ENCODE data around the gene IKZF4. TPM values are rescaled to one million over a fixed set of nuclear protein-coding genes. Genes with fewer than 3 reads are reported as not detected.

IKZF4 gene
- 2.1 and 4.4 TPM in 2 replicates for total RNA-seq (ENCODE audit: low replicate concordance)

- Histone ChIP-seq H3K4me3 (peak within 1 kb of the TSS; percentile 47), H3K79me2 (ENCODE audit: low read depth) (peaks cover 8% of the 10 kb centered on the region), H3K27me3 (no peaks in the 10 kb centered on the region), H3K4me1 (peaks cover 27% of the 10 kb centered on the region), H3F3A (ENCODE audit: low read depth) (peaks cover 31% of the 10 kb centered on the region), H3K9ac (peak within 1 kb of the TSS; percentile 42), H3K36me3 (no peaks in the 10 kb centered on the region), H4K20me1 (ENCODE audit: low read depth) (no peaks in the 10 kb centered on the region), H3K27ac (peak within 1 kb of the TSS; percentile 84), H3K9me3 (ENCODE audit: low read depth) (no peaks in the 10 kb centered on the region), H3K4me2 (peak within 1 kb of the TSS; percentile 77), H2AFZ (replicated peaks) (peak within 1 kb of the TSS; percentile 66)
- Mint-ChIP-seq H3K27ac (peak within 1 kb of the TSS; percentile 99), H3K9me3 (no peaks in the 10 kb centered on the region), H3K36me3 (peaks cover 14% of the 10 kb centered on the region), H3K4me3 (peak within 1 kb of the TSS; percentile 92), H3K27me3 (ENCODE audit: insufficient read depth, low read depth) (peaks cover 7% of the 10 kb centered on the region), H3K4me1 (peaks cover 48% of the 10 kb centered on the region)
- peak; percentile 80 for DNase-seq (ENCODE audit: low spot score)
- TF ChIP-seq CTCF (IDR thresholded peaks at IDR 0.05) (no peak), EZH2phosphoT487 (IDR thresholded peaks at IDR 0.05) (no peak), EZH2 (IDR thresholded peaks at IDR 0.05) (no peak)
These were observed at the start of gene IKZF4 for GRCh38 chr12:56020423-56021184. IKZF4 (plus strand) TSS chr12:56021043; CDS start chr12:56021494, 451 bp downstream.

- H3F3A ChIP-seq (ENCODE audit: low read depth), result peaks cover 32% of the 10 kb centered on the region
- Mint-ChIP-seq H3K4me1 (peaks cover 29% of the 10 kb centered on the region), H3K27me3 (ENCODE audit: insufficient read depth, low read depth) (no peaks in the 10 kb centered on the region), H3K27ac (peak overlapping the region; percentile 43), H3K4me3 (peak overlapping the region; percentile 6), H3K9me3 (no peaks in the 10 kb centered on the region), H3K36me3 (peaks cover 14% of the 10 kb centered on the region)
- no peaks in the 10 kb centered on the region for H3K36me3 ChIP-seq
- no peaks in the 10 kb centered on the region for H3K9me3 ChIP-seq (ENCODE audit: low read depth)
- H3K4me2 ChIP-seq, result no peak overlapping the region
- no peak overlapping the region for H3K9ac ChIP-seq
- no peak overlapping the region for H3K4me3 ChIP-seq
- peaks cover 9% of the 10 kb centered on the region for H3K4me1 ChIP-seq
- H3K27ac ChIP-seq, result no peak overlapping the region
- TF ChIP-seq EZH2 (IDR thresholded peaks at IDR 0.05), result no peak
- no peak for TF ChIP-seq CTCF (IDR thresholded peaks at IDR 0.05)
- no peak for TF ChIP-seq EZH2phosphoT487 (IDR thresholded peaks at IDR 0.05)
- peaks cover 14% of the 10 kb centered on the region for H4K20me1 ChIP-seq (ENCODE audit: low read depth)
- no peaks in the 10 kb centered on the region for H3K27me3 ChIP-seq
- H3K79me2 ChIP-seq (ENCODE audit: low read depth), result peaks cover 50% of the 10 kb centered on the region
- no peak overlapping the region for H2AFZ ChIP-seq (replicated peaks)
- no peak for DNase-seq (ENCODE audit: low spot score)
These were observed 48.8 kb upstream of the IKZF4 start for GRCh38 chr12:55972042-55972441.

- H3K36me3 ChIP-seq, result no peaks in the 10 kb centered on the region
- H3K4me3 ChIP-seq, result no peak overlapping the region
- H3K9ac ChIP-seq, result no peak overlapping the region
- no peak overlapping the region for H3K27ac ChIP-seq
- TF ChIP-seq EZH2 (IDR thresholded peaks at IDR 0.05), result no peak
- no peak for TF ChIP-seq EZH2phosphoT487 (IDR thresholded peaks at IDR 0.05)
- TF ChIP-seq CTCF (IDR thresholded peaks at IDR 0.05), result no peak
- H3K9me3 ChIP-seq (ENCODE audit: low read depth), result no peaks in the 10 kb centered on the region
- Mint-ChIP-seq H3K36me3 (peaks cover 17% of the 10 kb centered on the region), H3K4me1 (peaks cover 28% of the 10 kb centered on the region), H3K9me3 (no peaks in the 10 kb centered on the region), H3K27me3 (ENCODE audit: insufficient read depth, low read depth) (no peaks in the 10 kb centered on the region), H3K4me3 (peak overlapping the region; percentile 6), H3K27ac (peak overlapping the region; percentile 43)
- DNase-seq (ENCODE audit: low spot score), result no peak
- H3F3A ChIP-seq (ENCODE audit: low read depth), result peaks cover 32% of the 10 kb centered on the region
- H4K20me1 ChIP-seq (ENCODE audit: low read depth), result peaks cover 17% of the 10 kb centered on the region
- H3K4me1 ChIP-seq, result peaks cover 9% of the 10 kb centered on the region
- H3K79me2 ChIP-seq (ENCODE audit: low read depth), result peaks cover 50% of the 10 kb centered on the region
- H2AFZ ChIP-seq (replicated peaks), result no peak overlapping the region
- no peaks in the 10 kb centered on the region for H3K27me3 ChIP-seq
- H3K4me2 ChIP-seq, result peak overlapping the region; percentile 82
These were observed 48.4 kb upstream of the IKZF4 start for GRCh38 chr12:55972456-55972855.

Data from neural progenitor cell (in vitro differentiated cells).